Thyroid gland (tissue), 4 donors: ENCODE results near the gene ISG15. TPM values are rescaled to one million over a fixed set of nuclear protein-coding genes. Genes with fewer than 3 reads are reported as not detected.

Source experiments
- DNase-seq, 2 donors: peaks; one replicate each; pipeline ENCODE4 v3.0.0-alpha.2; 2019
- H3K27ac ChIP-seq, 3 donors: fragments of 200-600 bp; sonication (generic); 1 replicate in 2 of 3; 2 replicates in 1 of 3; pipeline ENCODE4 v1.5.1; 2016 to 2019; ENCODE audit warnings: mild to moderate bottlenecking in 1 of 3, moderate library complexity in 1 of 3
- H3K27me3 ChIP-seq: fragments of 200-600 bp; sonication (generic); one replicate; pipeline ENCODE4 v1.5.1; 2019
- H3K36me3 ChIP-seq, 2 donors: fragments of 200-600 bp; sonication (generic); one replicate each; pipeline ENCODE4 v1.5.1; 2016 to 2019
- H3K4me1 ChIP-seq, 2 donors: fragments of 200-600 bp; sonication (generic); one replicate each; pipeline ENCODE4 v1.5.1; 2017 to 2019
- H3K4me3 ChIP-seq, 3 donors: fragments of 200-600 bp; sonication (generic); replicated peaks in 1 of 3; 1 replicate in 2 of 3; 2 replicates in 1 of 3; pipeline ENCODE4 v1.5.1; 2016; ENCODE audit warnings: mild to moderate bottlenecking in 1 of 3
- H3K9me3 ChIP-seq: fragments of 200-600 bp; sonication (generic); one replicate; pipeline ENCODE4 v1.5.1; 2017
- POLR2A ChIP-seq, 2 donors: fragments of 450-650 bp; IDR thresholded peaks; one replicate each; pipeline ENCODE4 v1.6.1; 2017; ENCODE audit warnings: antibody characterized with exemption in 2 of 2, mild to moderate bottlenecking in 2 of 2, moderate library complexity in 1 of 2
- WGBS, 2 donors: methylation state at CpG; one replicate each; pipeline ENCODE4 v1.1.5; 2017; 5-methylcytosine and 5-hydroxymethylcytosine counted together
- intact Hi-C: fragments of 100-400 bp; cut with DNase I; formaldehyde crosslinking; loops from one replicate; pipeline ENCODE4 v1.15.1; 2023
- total RNA-seq, 4 donors: library from RNA; depleted of rRNA; stranded (reverse); fragments of >200 nt; gene quantifications; one replicate each; pipeline ENCODE4 v1.2.3, GENCODE V29; 2016
- TF ChIP-seq, protein P1 (sequence below), 6 experiments: fragments of 200-600 bp in 3 of 6; fragments of 450-650 bp in 3 of 6; sonication (generic) in 3 of 6; IDR thresholded peaks; one replicate each; pipeline ENCODE4 v1.5.1; 2016 to 2019; ENCODE audit warnings: antibody characterized with exemption in 6 of 6, mild to moderate bottlenecking in 2 of 6, inconsistent platforms in 1 of 6, moderate library complexity in 1 of 6

Gene ISG15
- total RNA-seq, 4 donors from 2014 or later: 18.5 to 57.5 (median 37.8) TPM

DNA sequence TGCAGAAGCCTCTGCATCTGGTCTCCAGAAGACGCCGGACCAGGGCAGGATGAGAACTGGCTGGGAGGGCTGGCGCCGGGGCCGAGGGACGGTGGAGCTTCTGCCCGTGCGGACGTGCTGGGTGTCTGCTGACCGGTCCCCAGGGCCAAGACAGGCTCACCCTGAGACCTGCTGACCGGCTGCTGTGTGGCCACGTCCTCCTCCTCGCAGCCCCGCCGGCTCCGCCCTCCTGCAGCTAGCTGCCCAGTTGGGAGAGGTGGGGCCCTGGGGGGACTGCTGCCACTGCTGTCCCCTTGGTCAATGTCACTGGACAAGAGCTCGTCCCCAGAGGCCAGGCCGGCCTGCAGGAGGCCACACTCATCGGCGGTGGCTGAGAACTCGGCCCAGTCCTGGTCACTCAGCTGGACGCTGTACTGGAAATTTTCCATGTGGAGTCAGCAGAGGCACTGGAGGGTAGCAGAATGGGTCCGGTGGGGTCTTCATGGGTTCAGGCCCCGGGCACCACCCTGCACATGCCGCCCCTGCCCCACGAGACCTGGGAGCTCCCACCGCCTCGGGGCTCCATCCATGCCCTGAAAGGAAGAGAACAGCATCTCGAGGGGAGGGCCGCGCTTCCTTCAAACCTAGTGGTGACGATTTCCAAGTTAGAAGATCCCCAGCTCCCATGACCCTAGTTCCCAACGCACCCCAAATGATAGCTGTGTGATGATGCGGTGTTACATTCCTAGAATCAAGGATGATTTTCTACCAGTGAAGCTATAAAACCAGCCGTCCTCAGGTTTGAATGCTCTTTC lies 32.5 kb upstream of the ISG15 start:
- H3K36me3 ChIP-seq: no peaks in the 10 kb centered on the region
- H3K4me1 ChIP-seq: peaks cover 0 to 6% of the 10 kb centered on the region in 2 donors
- H3K27me3 ChIP-seq: no peaks in the 10 kb centered on the region
- no peak overlapping the region for H3K27ac ChIP-seq
- WGBS, 2 donors: 75 to 84% methylated on average over 11 to 26 of the region's 35 CpGs
- no peak for TF ChIP-seq POLR2A (IDR thresholded peaks at IDR 0.05)
- TF ChIP-seq, protein P1, sequence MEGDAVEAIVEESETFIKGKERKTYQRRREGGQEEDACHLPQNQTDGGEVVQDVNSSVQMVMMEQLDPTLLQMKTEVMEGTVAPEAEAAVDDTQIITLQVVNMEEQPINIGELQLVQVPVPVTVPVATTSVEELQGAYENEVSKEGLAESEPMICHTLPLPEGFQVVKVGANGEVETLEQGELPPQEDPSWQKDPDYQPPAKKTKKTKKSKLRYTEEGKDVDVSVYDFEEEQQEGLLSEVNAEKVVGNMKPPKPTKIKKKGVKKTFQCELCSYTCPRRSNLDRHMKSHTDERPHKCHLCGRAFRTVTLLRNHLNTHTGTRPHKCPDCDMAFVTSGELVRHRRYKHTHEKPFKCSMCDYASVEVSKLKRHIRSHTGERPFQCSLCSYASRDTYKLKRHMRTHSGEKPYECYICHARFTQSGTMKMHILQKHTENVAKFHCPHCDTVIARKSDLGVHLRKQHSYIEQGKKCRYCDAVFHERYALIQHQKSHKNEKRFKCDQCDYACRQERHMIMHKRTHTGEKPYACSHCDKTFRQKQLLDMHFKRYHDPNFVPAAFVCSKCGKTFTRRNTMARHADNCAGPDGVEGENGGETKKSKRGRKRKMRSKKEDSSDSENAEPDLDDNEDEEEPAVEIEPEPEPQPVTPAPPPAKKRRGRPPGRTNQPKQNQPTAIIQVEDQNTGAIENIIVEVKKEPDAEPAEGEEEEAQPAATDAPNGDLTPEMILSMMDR (IDR thresholded peaks at IDR 0.05): no peak
- no peak for DNase-seq
- intact Hi-C loops: no loop called here
- no peaks in the 10 kb centered on the region for H3K9me3 ChIP-seq
- H3K4me3 ChIP-seq: no peak overlapping the region

DNA sequence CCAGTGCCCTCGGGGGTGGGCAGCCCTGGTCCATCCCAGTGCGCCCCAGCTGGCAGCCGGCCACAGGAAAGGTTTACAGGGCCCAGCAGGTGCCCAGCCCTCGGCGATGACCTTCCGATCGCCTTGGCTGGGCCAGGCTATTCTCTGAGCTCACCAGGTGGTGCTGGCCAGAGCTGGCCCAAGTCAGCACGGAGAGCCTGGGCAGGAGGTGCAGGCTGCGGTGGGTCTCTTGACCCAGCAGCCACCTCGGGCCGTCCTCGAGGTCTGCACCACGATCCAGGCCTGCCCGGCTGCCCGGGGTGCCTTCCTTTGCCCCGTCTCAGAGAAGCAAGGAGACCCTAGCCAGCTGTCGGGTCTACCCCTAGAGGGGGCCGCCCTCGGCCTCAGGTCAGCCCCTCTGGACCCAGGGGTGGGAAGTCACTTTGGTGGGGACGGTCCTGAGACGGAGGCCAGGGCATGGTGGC lies 31.8 kb upstream of the ISG15 start:
- H3K27me3 ChIP-seq: no peaks in the 10 kb centered on the region
- H3K4me1 ChIP-seq: no peaks in the 10 kb centered on the region
- no peak for TF ChIP-seq POLR2A (IDR thresholded peaks at IDR 0.05)
- TF ChIP-seq, protein P1 (IDR thresholded peaks at IDR 0.05): no peak
- no peak for DNase-seq
- H3K27ac ChIP-seq: no peak overlapping the region
- WGBS, 2 donors: 83% methylated on average over 7 of the region's 21 CpGs; no CpG with 5 or more reads in 1 of the 2 donors
- H3K4me3 ChIP-seq: no peak overlapping the region
- H3K9me3 ChIP-seq: no peaks in the 10 kb centered on the region
- intact Hi-C loops: no loop called here
- no peaks in the 10 kb centered on the region for H3K36me3 ChIP-seq

DNA sequence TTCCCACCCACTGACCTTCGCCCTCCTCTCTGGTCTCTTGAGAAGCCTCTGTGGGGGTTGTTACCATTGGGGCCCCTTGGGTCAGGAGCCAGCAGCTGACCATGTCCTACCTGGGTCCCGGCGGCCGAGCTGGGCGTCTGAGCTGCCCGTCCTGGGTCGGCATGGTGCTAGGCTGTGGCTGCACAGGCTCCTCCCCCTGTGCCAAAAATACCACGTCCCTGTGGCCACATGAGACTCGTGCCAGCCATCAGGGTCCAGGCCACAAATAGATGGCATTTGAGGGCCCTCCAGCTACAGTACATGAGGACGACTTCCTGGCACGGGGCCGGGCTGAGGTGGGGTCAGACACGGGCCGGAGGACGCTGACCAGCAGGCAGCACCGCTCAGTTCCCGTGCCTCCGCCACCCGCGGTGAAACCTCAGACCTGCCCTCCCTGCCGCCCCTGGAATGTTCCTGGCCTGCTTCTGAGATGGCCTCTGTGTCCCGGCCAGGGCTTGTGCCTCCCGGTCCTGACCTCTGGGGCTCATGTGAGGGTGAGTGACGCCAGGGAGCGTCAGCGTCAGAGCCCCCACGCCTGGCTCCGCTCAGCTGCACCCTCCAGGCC lies 31.2 kb upstream of the ISG15 start, which contains the start of gene PERM1:
TSS of gene PERM1 (minus strand) at position 139 of the 604 bp plus-strand sequence. CDS start 1,064 bp downstream, outside the sequence.
- WGBS, 2 donors: 60 to 64% methylated on average over 15 to 24 of the region's 28 CpGs
- no peak within 1 kb of the TSS for H3K27ac ChIP-seq
- H3K4me1 ChIP-seq: no peaks in the 10 kb centered on the region
- TF ChIP-seq, protein P1 (IDR thresholded peaks at IDR 0.05): no peak
- TF ChIP-seq POLR2A (IDR thresholded peaks at IDR 0.05): no peak
- intact Hi-C loops: loop anchor here (2.0 kb wide), 1 partner anchor 85 kb away; no protein-coding TSS in a partner anchor
- no peaks in the 10 kb centered on the region for H3K9me3 ChIP-seq
- DNase-seq: no peak
- H3K4me3 ChIP-seq: no peak within 1 kb of the TSS
- no peaks in the 10 kb centered on the region for H3K27me3 ChIP-seq
- H3K36me3 ChIP-seq: no peaks in the 10 kb centered on the region

DNA sequence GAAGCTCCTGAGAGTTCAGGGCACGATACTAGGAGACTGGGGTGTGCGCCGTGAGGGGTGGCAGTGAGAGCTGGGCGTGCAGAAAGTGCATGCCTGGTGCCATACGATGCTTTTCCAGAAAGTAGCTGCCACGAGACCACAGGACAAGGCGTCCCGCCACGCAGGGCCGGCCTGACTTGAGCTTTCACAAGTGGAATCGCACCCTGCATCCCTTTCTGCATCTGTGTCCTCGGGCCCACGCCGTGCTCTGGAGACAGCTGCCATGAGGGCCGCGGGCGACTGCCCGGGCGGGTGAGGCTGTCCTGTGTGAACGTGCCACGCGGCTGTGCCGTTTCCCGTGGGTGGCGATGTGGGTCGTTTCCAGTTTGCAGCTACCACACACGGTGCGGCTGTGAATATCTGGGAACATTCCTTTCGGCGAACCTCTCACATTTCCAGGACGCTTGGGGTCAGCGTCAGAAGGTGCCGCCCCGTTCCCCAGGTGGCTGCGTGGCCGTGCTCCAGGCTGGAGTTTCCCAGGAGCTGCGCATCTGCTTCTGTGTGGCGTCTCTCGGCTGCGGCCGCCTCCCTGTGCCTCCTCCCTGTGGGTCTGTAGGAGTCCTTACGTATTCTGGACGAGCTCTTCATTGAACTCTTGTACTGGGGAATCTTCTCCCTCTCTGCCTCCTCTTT lies 30.4 kb upstream of the ISG15 start:
- TF ChIP-seq, protein P1 (IDR thresholded peaks at IDR 0.05): no peak
- no peaks in the 10 kb centered on the region for H3K27me3 ChIP-seq
- no peak overlapping the region for H3K27ac ChIP-seq
- H3K36me3 ChIP-seq: no peaks in the 10 kb centered on the region
- intact Hi-C loops: loop anchor here (2.0 kb wide), 1 partner anchor 84 kb away; no protein-coding TSS in a partner anchor
- no peak for DNase-seq
- WGBS, 2 donors: 78 to 83% methylated on average over 24 to 43 of the region's 43 CpGs
- no peaks in the 10 kb centered on the region for H3K9me3 ChIP-seq
- H3K4me1 ChIP-seq: no peaks in the 10 kb centered on the region
- H3K4me3 ChIP-seq: no peak overlapping the region
